ENCODE results near the gene CKMT1A.
"Not testable (repeated sequence)": the region's sequence is repeated elsewhere in the genome, so short reads cannot be mapped to it uniquely, and the experiment has no call there.

Gene CKMT1A

GRCh38 chr15:43693148-43694022, at the start of gene CKMT1A:
TSS of gene CKMT1A (plus strand) at chr15:43693859. CDS start at chr15:43694051, 192 bp downstream.
- DNase-seq = not testable (repeated sequence)

- no peak for DNase-seq
Observed at GRCh38 chr15:43648649-43649429, 44.8 kb upstream of the CKMT1A start, which contains the start of gene CATSPER2. TSS of gene CATSPER2 (minus strand) at chr15:43648844. CDS start at chr15:43648061, 783 bp downstream.

GRCh38 chr15:43649430-43649926, 44.2 kb upstream of the CKMT1A start:
- not testable (repeated sequence) for DNase-seq

GRCh38 chr15:43659727-43660126, 33.9 kb upstream of the CKMT1A start:
- not testable (repeated sequence) for DNase-seq

GRCh38 chr15:43662293-43662692, 31.4 kb upstream of the CKMT1A start:
- DNase-seq = not testable (repeated sequence)

- not testable (repeated sequence) for DNase-seq
Observed at GRCh38 chr15:43663333-43663732, 30.3 kb upstream of the CKMT1A start.

- not testable (repeated sequence) for DNase-seq
Observed at GRCh38 chr15:43666177-43666576, 27.5 kb upstream of the CKMT1A start.

- DNase-seq = not testable (repeated sequence)
Observed at GRCh38 chr15:43674175-43674574, 19.5 kb upstream of the CKMT1A start.

- not testable (repeated sequence) for DNase-seq
Observed at GRCh38 chr15:43689604-43690301, 3.9 kb upstream of the CKMT1A start.

- not testable (repeated sequence) for DNase-seq
Observed at GRCh38 chr15:43692679-43693078, 980 bp upstream of the CKMT1A start.

GRCh38 chr15:43702174-43702573, 8.5 kb downstream of the CKMT1A start:
- DNase-seq = no peak

- DNase-seq = no peak
Observed at GRCh38 chr15:43702701-43703424, 9.2 kb downstream of the CKMT1A start.

- DNase-seq = not testable (repeated sequence)
Observed at GRCh38 chr15:43710431-43711131, 16.9 kb downstream of the CKMT1A start.

- no peak for DNase-seq
Observed at GRCh38 chr15:43723151-43723550, 29.5 kb downstream of the CKMT1A start.

- DNase-seq = not testable (repeated sequence)
Observed at GRCh38 chr15:43726306-43726705, 32.6 kb downstream of the CKMT1A start.

- DNase-seq = not testable (repeated sequence)
Observed at GRCh38 chr15:43728053-43728725, 34.5 kb downstream of the CKMT1A start.

- no peak for DNase-seq
Observed at GRCh38 chr15:43735416-43735815, 41.8 kb downstream of the CKMT1A start.

- peak; percentile 76 for DNase-seq
Observed at GRCh38 chr15:43746245-43746902, 52.7 kb downstream of the CKMT1A start, which contains the start of gene PDIA3. TSS of gene PDIA3 (plus strand) at chr15:43746438. CDS start at chr15:43746540, 102 bp downstream.

GRCh38 chr15:43746903-43747309, 53.2 kb downstream of the CKMT1A start:
- peak; percentile 36 for DNase-seq

GRCh38 chr15:43748376-43748775, 54.7 kb downstream of the CKMT1A start:
- DNase-seq = no peak
